Embryonic facial prominence (tissue), 1 donor: Measurements from ENCODE around the gene IGSF22.

Experiments
- DNase-seq: peaks from one replicate; pipeline ENCODE4 v3.0.0-alpha.2; 2016; ENCODE audit errors: extremely low spot score

The IGSF22 gene

GRCh38 chr11:18743900-18744514 lies 18.0 kb upstream of the IGSF22 start:
- DNase-seq: no peak

- DNase-seq: no peak
These were observed 17.4 kb upstream of the IGSF22 start for GRCh38 chr11:18743365-18743764.

GRCh38 chr11:18741783-18742182 lies 15.8 kb upstream of the IGSF22 start:
- DNase-seq: no peak

- no peak for DNase-seq
These were observed 13.7 kb upstream of the IGSF22 start for GRCh38 chr11:18739685-18740084.

GRCh38 chr11:18737642-18738041 lies 11.7 kb upstream of the IGSF22 start:
- no peak for DNase-seq

GRCh38 chr11:18736590-18737148 lies 10.7 kb upstream of the IGSF22 start:
- DNase-seq: no peak

GRCh38 chr11:18733202-18733601 lies 7.2 kb upstream of the IGSF22 start:
- no peak for DNase-seq

- peak; percentile 46 for DNase-seq
These were observed 6.2 kb upstream of the IGSF22 start for GRCh38 chr11:18731949-18732821.

GRCh38 chr11:18731441-18731840 lies 5.5 kb upstream of the IGSF22 start:
- no peak for DNase-seq

GRCh38 chr11:18730020-18730419 lies 4.0 kb upstream of the IGSF22 start:
- no peak for DNase-seq

- DNase-seq: no peak
These were observed 3.4 kb upstream of the IGSF22 start for GRCh38 chr11:18729426-18729825.

GRCh38 chr11:18728658-18729057 lies 2.7 kb upstream of the IGSF22 start:
- DNase-seq: no peak

- DNase-seq: no peak
These were observed 1.7 kb upstream of the IGSF22 start for GRCh38 chr11:18727479-18728236.

GRCh38 chr11:18723991-18724390 lies 2.0 kb downstream of the IGSF22 start:
- no peak for DNase-seq

GRCh38 chr11:18722293-18722637 lies 3.7 kb downstream of the IGSF22 start:
- no peak for DNase-seq

- DNase-seq: no peak
These were observed 4.3 kb downstream of the IGSF22 start for GRCh38 chr11:18721561-18722292.

- DNase-seq: peak; percentile 83
These were observed 5.0 kb downstream of the IGSF22 start for GRCh38 chr11:18720808-18721560.

- DNase-seq: no peak
These were observed 5.7 kb downstream of the IGSF22 start for GRCh38 chr11:18720091-18720807.

GRCh38 chr11:18715476-18715875 lies 10.5 kb downstream of the IGSF22 start:
- no peak for DNase-seq

GRCh38 chr11:18714443-18714780 lies 11.6 kb downstream of the IGSF22 start:
- no peak for DNase-seq
